H9 (cell line): ENCODE measurements around the gene INPP5F. TPM values are rescaled to one million over a fixed set of nuclear protein-coding genes. Genes with fewer than 3 reads are reported as not detected.

Experiments
- DNase-seq: peaks from one replicate; pipeline ENCODE4 v3.0.0-alpha.2; 2017
- H2AFZ ChIP-seq: one replicate; pipeline ENCODE4 v1.6.1; 2013; ENCODE audit warnings: mild to moderate bottlenecking, low read length, control low read depth, moderate library complexity
- H2AK5ac ChIP-seq: 2 replicates; pipeline ENCODE4 v1.6.1; 2013; ENCODE audit warnings: low read length, control low read depth, mixed read lengths; ENCODE audit not compliant: insufficient read length
- H2BK120ac ChIP-seq: one replicate; pipeline ENCODE4 v1.6.1; 2013; ENCODE audit warnings: low read depth, mild to moderate bottlenecking, low read length, control low read depth, inconsistent platforms; ENCODE audit not compliant: poor library complexity, severe bottlenecking
- H2BK12ac ChIP-seq: 2 replicates; pipeline ENCODE4 v1.6.1; 2013; ENCODE audit warnings: low read length, control low read depth, mixed read lengths, low read depth; ENCODE audit not compliant: insufficient read length
- H2BK15ac ChIP-seq: 2 replicates; pipeline ENCODE4 v1.6.1; 2013; ENCODE audit warnings: low read depth, low read length, control low read depth
- H2BK20ac ChIP-seq: one replicate; pipeline ENCODE4 v1.6.1; 2013; ENCODE audit warnings: low read depth, mild to moderate bottlenecking, low read length, control low read depth, inconsistent platforms; ENCODE audit not compliant: poor library complexity, severe bottlenecking
- H2BK5ac ChIP-seq: 2 replicates; pipeline ENCODE4 v1.6.1; 2013; ENCODE audit warnings: low read length, control low read depth, mixed read lengths; ENCODE audit not compliant: insufficient read length
- H3K14ac ChIP-seq: 2 replicates; pipeline ENCODE4 v1.6.1; 2013; ENCODE audit warnings: low read length, control low read depth; ENCODE audit not compliant: insufficient read depth
- H3K18ac ChIP-seq: 2 replicates; pipeline ENCODE4 v1.6.1; 2013; ENCODE audit warnings: low read depth, mild to moderate bottlenecking, mixed read lengths, low read length, control low read depth; ENCODE audit not compliant: insufficient read length
- H3K23ac ChIP-seq: 2 replicates; pipeline ENCODE4 v1.6.1; 2013; ENCODE audit warnings: low read length, control low read depth, mixed read lengths, low read depth; ENCODE audit not compliant: insufficient read length
- H3K23me2 ChIP-seq: 2 replicates; pipeline ENCODE4 v1.6.1; 2013; ENCODE audit warnings: low read depth, mild to moderate bottlenecking, mixed read lengths, low read length, control low read depth; ENCODE audit not compliant: insufficient read length, poor library complexity, severe bottlenecking
- H3K27ac ChIP-seq: 2 replicates; pipeline ENCODE4 v1.5.1; 2013; ENCODE audit warnings: low read length, control low read depth, mixed read lengths, low read depth; ENCODE audit not compliant: insufficient read length
- H3K27me3 ChIP-seq: 2 replicates; pipeline ENCODE4 v1.6.1; 2013; ENCODE audit warnings: low read length, control low read depth, inconsistent platforms; ENCODE audit not compliant: insufficient read depth
- H3K4ac ChIP-seq: 2 replicates; pipeline ENCODE4 v1.6.1; 2013; ENCODE audit warnings: low read depth, mild to moderate bottlenecking, control low read depth, inconsistent platforms, low read length, moderate library complexity
- H3K4me1 ChIP-seq: 2 replicates; pipeline ENCODE4 v1.6.1; 2013; ENCODE audit warnings: low read length, control low read depth, inconsistent platforms; ENCODE audit not compliant: insufficient read depth
- H3K4me2 ChIP-seq: 2 replicates; pipeline ENCODE4 v1.6.1; 2013; ENCODE audit warnings: low read length, control low read depth, mixed read lengths; ENCODE audit not compliant: insufficient read length, insufficient read depth
- H3K56ac ChIP-seq: 2 replicates; pipeline ENCODE4 v1.6.1; 2013; ENCODE audit warnings: low read depth, mild to moderate bottlenecking, mixed read lengths, low read length, control low read depth; ENCODE audit not compliant: insufficient read length
- H3K79me1 ChIP-seq: 2 replicates; pipeline ENCODE4 v1.6.1; 2013; ENCODE audit warnings: low read depth, mild to moderate bottlenecking, moderate library complexity, low read length, control low read depth, inconsistent platforms; ENCODE audit not compliant: insufficient read depth, poor library complexity, severe bottlenecking
- H3K79me2 ChIP-seq: 2 replicates; pipeline ENCODE4 v1.6.1; 2013; ENCODE audit warnings: low read length, control low read depth, inconsistent platforms; ENCODE audit not compliant: insufficient read depth
- H3K9ac ChIP-seq: 2 replicates; pipeline ENCODE4 v1.6.1; 2013; ENCODE audit warnings: low read length, control low read depth, mixed read lengths; ENCODE audit not compliant: insufficient read length; ENCODE audit errors: extremely low read depth
- H3K9me3 ChIP-seq: one replicate; pipeline ENCODE4 v1.6.1; 2013; ENCODE audit warnings: low read depth, low read length, inconsistent platforms; ENCODE audit not compliant: control insufficient read depth
- H3T11ph ChIP-seq: one replicate; pipeline ENCODE4 v1.6.1; 2013; ENCODE audit warnings: mild to moderate bottlenecking, low read length, control low read depth, inconsistent platforms
- H4K20me1 ChIP-seq: one replicate; pipeline ENCODE4 v1.6.1; 2013; ENCODE audit not compliant: control insufficient read depth, insufficient read length, insufficient read depth
- H4K5ac ChIP-seq: 2 replicates; pipeline ENCODE4 v1.6.1; 2013; ENCODE audit warnings: low read depth, mild to moderate bottlenecking, mixed read lengths, low read length, control low read depth; ENCODE audit not compliant: insufficient read length
- H4K8ac ChIP-seq: replicated peaks from 2 replicates; pipeline ENCODE4 v1.6.1; 2013; ENCODE audit warnings: low read length, control low read depth, mixed read lengths, low read depth; ENCODE audit not compliant: insufficient read length
- H4K91ac ChIP-seq: 2 replicates; pipeline ENCODE4 v1.6.1; 2013; ENCODE audit warnings: low read depth, mild to moderate bottlenecking, moderate library complexity, mixed read lengths, low read length, control low read depth; ENCODE audit not compliant: insufficient read length
- H3K27ac Mint-ChIP-seq, 3 experiments: 2 replicates in 2 of 3; 3 replicates in 1 of 3; pipeline ENCODE4 v1.8.0; 2020 to 2021; ENCODE audit warnings: mixed read lengths in 3 of 3, mild to moderate bottlenecking in 1 of 3, moderate library complexity in 1 of 3
- H3K27me3 Mint-ChIP-seq: 2 replicates; pipeline ENCODE4 v1.8.0; 2021; ENCODE audit warnings: low read depth, mild to moderate bottlenecking, moderate library complexity, mixed read lengths
- H3K36me3 Mint-ChIP-seq, 3 experiments: 2 replicates in 2 of 3; 3 replicates in 1 of 3; pipeline ENCODE4 v1.8.0; 2020 to 2021; ENCODE audit warnings: low read depth in 3 of 3, mixed read lengths in 3 of 3; ENCODE audit not compliant: insufficient read depth in 1 of 3
- H3K4me1 Mint-ChIP-seq, 2 experiments: 2 replicates each; pipeline ENCODE4 v1.8.0; 2020; ENCODE audit warnings: mixed read lengths in 2 of 2
- H3K4me3 Mint-ChIP-seq, 2 experiments: 2 replicates in 1 of 2; 3 replicates in 1 of 2; pipeline ENCODE4 v1.8.0; 2020 to 2021; ENCODE audit warnings: mild to moderate bottlenecking in 2 of 2, mixed read lengths in 2 of 2, moderate library complexity in 1 of 2
- H3K9me3 Mint-ChIP-seq, 2 experiments: 2 replicates in 1 of 2; 3 replicates in 1 of 2; pipeline ENCODE4 v1.8.0; 2020; ENCODE audit warnings: mild to moderate bottlenecking in 2 of 2, mixed read lengths in 2 of 2, moderate library complexity in 1 of 2
- WGBS: extraction: QIAGEN DNeasy Blood & Tissue Kit; methylation state at CpG from one replicate; pipeline ENCODE4 v1.1.7; 2013; ENCODE audit warnings: missing lambda C conversion rate, low lambda C conversion rate, mixed read lengths; ENCODE audit not compliant: insufficient read length; ENCODE audit errors: extremely low coverage; 5-methylcytosine and 5-hydroxymethylcytosine counted together
- total RNA-seq: library from RNA; stranded (reverse); gene quantifications from 2 replicates; pipeline ENCODE4 v1.2.1, GENCODE V29; 2021
- TF ChIP-seq, protein P1 (sequence below): fragments of 200-600 bp; sonication (generic); conservative IDR thresholded peaks from 3 replicates; pipeline ENCODE4 v1.8.0; 2021; ENCODE audit warnings: antibody characterized with exemption, mild to moderate bottlenecking

INPP5F gene
- total RNA-seq, 1 experiment from 2014 or later: 108 TPM

DNA sequence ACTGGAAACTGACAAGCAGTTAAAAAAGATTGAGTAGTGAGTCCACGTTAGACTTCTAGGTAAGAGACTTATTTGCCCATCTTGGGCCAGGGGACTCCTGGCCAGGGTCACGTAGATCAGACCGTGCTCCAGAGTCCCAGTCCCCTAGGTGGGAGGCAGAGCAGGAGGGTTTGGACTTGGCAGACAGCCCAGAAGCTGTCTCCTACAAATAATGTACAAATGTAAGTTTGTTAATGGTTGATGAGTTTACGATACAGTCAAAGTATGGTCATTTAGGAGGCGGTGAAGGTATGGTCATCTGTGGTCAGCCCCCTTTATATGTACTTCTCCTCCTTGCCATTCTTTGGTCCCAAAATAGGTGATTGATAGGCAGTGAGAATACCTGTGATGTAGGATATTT, 28.2 kb downstream of the INPP5F start:
- no peak overlapping the region for H3K56ac ChIP-seq
- no peaks in the 10 kb centered on the region for H3K79me1 ChIP-seq
- no peak overlapping the region for H2BK120ac ChIP-seq
- peaks cover 15 to 21% of the 10 kb centered on the region in 2 experiments for H3K4me1 Mint-ChIP-seq
- H3K27ac Mint-ChIP-seq: peak overlapping the region; percentile 18 to 62 (median 50); a peak in 2 of 7 replicates
- H3K79me2 ChIP-seq: no peaks in the 10 kb centered on the region
- H2AK5ac ChIP-seq: no peak overlapping the region
- no peak overlapping the region for H3K4me2 ChIP-seq
- H3T11ph ChIP-seq: no peak overlapping the region
- H3K9ac ChIP-seq: no peak overlapping the region
- no peaks in the 10 kb centered on the region; a peak in 1 of 5 replicates for H3K9me3 Mint-ChIP-seq
- H3K27ac ChIP-seq: no peak overlapping the region
- no peak overlapping the region for H4K5ac ChIP-seq
- peaks cover 0 to 5% (median 0%) of the 10 kb centered on the region in 3 experiments; a peak in 3 of 7 replicates for H3K36me3 Mint-ChIP-seq
- H4K20me1 ChIP-seq: no peaks in the 10 kb centered on the region
- no peak overlapping the region for H3K14ac ChIP-seq
- DNase-seq: no peak
- H4K91ac ChIP-seq: no peak overlapping the region
- H2BK15ac ChIP-seq: no peak overlapping the region
- no peak overlapping the region for H2BK12ac ChIP-seq
- no peak overlapping the region for H4K8ac ChIP-seq
- H3K23me2 ChIP-seq: no peaks in the 10 kb centered on the region
- H3K4me3 Mint-ChIP-seq: no peak overlapping the region
- H3K23ac ChIP-seq: no peak overlapping the region
- H3K18ac ChIP-seq: no peak overlapping the region
- H3K27me3 Mint-ChIP-seq: no peaks in the 10 kb centered on the region
- no peaks in the 10 kb centered on the region for H3K4me1 ChIP-seq
- TF ChIP-seq, protein P1, sequence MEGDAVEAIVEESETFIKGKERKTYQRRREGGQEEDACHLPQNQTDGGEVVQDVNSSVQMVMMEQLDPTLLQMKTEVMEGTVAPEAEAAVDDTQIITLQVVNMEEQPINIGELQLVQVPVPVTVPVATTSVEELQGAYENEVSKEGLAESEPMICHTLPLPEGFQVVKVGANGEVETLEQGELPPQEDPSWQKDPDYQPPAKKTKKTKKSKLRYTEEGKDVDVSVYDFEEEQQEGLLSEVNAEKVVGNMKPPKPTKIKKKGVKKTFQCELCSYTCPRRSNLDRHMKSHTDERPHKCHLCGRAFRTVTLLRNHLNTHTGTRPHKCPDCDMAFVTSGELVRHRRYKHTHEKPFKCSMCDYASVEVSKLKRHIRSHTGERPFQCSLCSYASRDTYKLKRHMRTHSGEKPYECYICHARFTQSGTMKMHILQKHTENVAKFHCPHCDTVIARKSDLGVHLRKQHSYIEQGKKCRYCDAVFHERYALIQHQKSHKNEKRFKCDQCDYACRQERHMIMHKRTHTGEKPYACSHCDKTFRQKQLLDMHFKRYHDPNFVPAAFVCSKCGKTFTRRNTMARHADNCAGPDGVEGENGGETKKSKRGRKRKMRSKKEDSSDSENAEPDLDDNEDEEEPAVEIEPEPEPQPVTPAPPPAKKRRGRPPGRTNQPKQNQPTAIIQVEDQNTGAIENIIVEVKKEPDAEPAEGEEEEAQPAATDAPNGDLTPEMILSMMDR: no peak
- H2BK20ac ChIP-seq: no peak overlapping the region
- no CpG with 5 or more reads among the region's 5 CpGs for WGBS
- no peak overlapping the region for H3K4ac ChIP-seq
- H2AFZ ChIP-seq: no peak overlapping the region
- H3K27me3 ChIP-seq: no peaks in the 10 kb centered on the region
- H3K9me3 ChIP-seq: no peaks in the 10 kb centered on the region
- H2BK5ac ChIP-seq: no peak overlapping the region
